NCI-H2196 treated with DMSO at 0.1 percent for 48 hours (cell line): ENCODE measurements around the gene CD300LF.

Source experiments
- DNase-seq: peaks from one replicate; lab custom pipeline; 2025; ENCODE audit not compliant: unreplicated experiment; lab: John Stamatoyannopoulos, UW

Gene CD300LF

GRCh38 chr17:74746376-74746775, 33.7 kb upstream of the CD300LF start:
- DNase-seq: no peak

GRCh38 chr17:74745548-74746177, 32.9 kb upstream of the CD300LF start:
- no peak for DNase-seq

GRCh38 chr17:74744714-74745547, 32.2 kb upstream of the CD300LF start:
- peak; percentile 38 for DNase-seq

GRCh38 chr17:74744349-74744713, 31.6 kb upstream of the CD300LF start:
- DNase-seq: no peak

- DNase-seq: no peak
Measured at GRCh38 chr17:74743755-74744154, 31.0 kb upstream of the CD300LF start.

- no peak for DNase-seq
Measured at GRCh38 chr17:74742978-74743545, 30.3 kb upstream of the CD300LF start.

GRCh38 chr17:74742153-74742515, 29.4 kb upstream of the CD300LF start:
- DNase-seq: no peak

GRCh38 chr17:74740641-74741387, 28.1 kb upstream of the CD300LF start:
- DNase-seq: no peak

GRCh38 chr17:74740173-74740572, 27.4 kb upstream of the CD300LF start:
- DNase-seq: no peak

- no peak for DNase-seq
Measured at GRCh38 chr17:74739227-74739831, 26.6 kb upstream of the CD300LF start.

GRCh38 chr17:74738051-74738996, 25.6 kb upstream of the CD300LF start:
- no peak for DNase-seq

- DNase-seq: no peak
Measured at GRCh38 chr17:74737299-74738050, 24.8 kb upstream of the CD300LF start.

GRCh38 chr17:74736513-74737298, 24.0 kb upstream of the CD300LF start, which contains the start of gene RAB37:
Gene RAB37, plus strand, starts transcription at chr17:74737256. Its CDS starts 17 bp downstream, at chr17:74737273.
- DNase-seq: no peak

- DNase-seq: no peak
Measured at GRCh38 chr17:74734256-74734655, 21.5 kb upstream of the CD300LF start.

GRCh38 chr17:74733365-74734122, 20.8 kb upstream of the CD300LF start:
- DNase-seq: no peak

GRCh38 chr17:74732042-74732867, 19.5 kb upstream of the CD300LF start:
- DNase-seq: no peak

- DNase-seq: no peak
Measured at GRCh38 chr17:74731347-74731605, 18.6 kb upstream of the CD300LF start.
